OCI-LY7 (cell line): ENCODE measurements around the gene RAD51B. TPM values are rescaled to one million over a fixed set of nuclear protein-coding genes. Genes with fewer than 3 reads are reported as not detected.

Source experiments
- BruUV-seq: library from RNA; stranded (reverse); fragments of 400-500 nt; replicated peaks from 2 replicates; lab custom pipeline; 2021; lab: Mats Ljungman, UMichigan
- CTCF ChIA-PET: fragments of 300-600 bp; sonication (Branson Sonifier 250); formaldehyde crosslinking; loops from one replicate; lab custom pipeline; 2022; ENCODE audit warnings: antibody characterized with exemption; ENCODE audit not compliant: unreplicated experiment; lab: Charles Lee
- POLR2A ChIA-PET: fragments of 300-600 bp; sonication (Branson Sonifier 250); formaldehyde crosslinking; loops from one replicate; lab custom pipeline; 2022; ENCODE audit warnings: antibody characterized with exemption; lab: Charles Lee
- DNase-seq: peaks from one replicate; pipeline ENCODE4 v3.0.0-alpha.2; 2015; ENCODE audit warnings: low spot score
- H2AFZ ChIP-seq: fragments of 200-600 bp; sonication (generic), shearing (Covaris generic); 2 replicates; pipeline ENCODE4 v1.6.1; 2014; ENCODE audit warnings: mild to moderate bottlenecking, antibody characterized with exemption, low read length, moderate library complexity
- H3K27ac ChIP-seq: fragments of 200-600 bp; sonication (generic); 2 replicates; pipeline ENCODE4 v1.5.1; 2014; ENCODE audit warnings: mixed run types, low read depth, mild to moderate bottlenecking, moderate library complexity, low read length, inconsistent platforms; ENCODE audit not compliant: poor library complexity, severe bottlenecking
- H3K36me3 ChIP-seq: fragments of 200-600 bp; sonication (generic); 2 replicates; pipeline ENCODE4 v1.6.1; 2014; ENCODE audit warnings: mild to moderate bottlenecking, antibody characterized with exemption, low read length, moderate library complexity, mixed read lengths; ENCODE audit not compliant: insufficient read depth
- H3K4me1 ChIP-seq: fragments of 200-600 bp; sonication (generic); 2 replicates; pipeline ENCODE4 v1.5.1; 2014; ENCODE audit warnings: mild to moderate bottlenecking, low read length; ENCODE audit not compliant: insufficient read depth, poor library complexity, severe bottlenecking
- H3K4me2 ChIP-seq: fragments of 200-600 bp; sonication (generic); 2 replicates; pipeline ENCODE4 v1.6.1; 2014; ENCODE audit warnings: mild to moderate bottlenecking, low read length
- H3K4me3 ChIP-seq: fragments of 200-600 bp; sonication (generic); 2 replicates; pipeline ENCODE4 v1.5.1; 2014; ENCODE audit warnings: mild to moderate bottlenecking, low read depth, low read length; ENCODE audit not compliant: poor library complexity, severe bottlenecking
- H3K79me2 ChIP-seq: fragments of 200-600 bp; sonication (generic); 2 replicates; pipeline ENCODE4 v1.6.1; 2016; ENCODE audit warnings: low read depth, mild to moderate bottlenecking, low read length, moderate library complexity, mixed read lengths; ENCODE audit not compliant: insufficient read depth
- H3K9me2 ChIP-seq: fragments of 200-600 bp; sonication (generic); 2 replicates; pipeline ENCODE4 v1.6.1; 2016; ENCODE audit warnings: mild to moderate bottlenecking, low read length, mixed read lengths; ENCODE audit not compliant: insufficient read depth
- H3K9me3 ChIP-seq: fragments of 200-600 bp; sonication (generic); 2 replicates; pipeline ENCODE4 v1.6.1; 2014; ENCODE audit warnings: mild to moderate bottlenecking, mixed run types, low read length, mixed read lengths
- H4K20me1 ChIP-seq: fragments of 200-600 bp; sonication (generic); 2 replicates; pipeline ENCODE4 v1.6.1; 2014; ENCODE audit warnings: mild to moderate bottlenecking, antibody characterized with exemption, low read length, moderate library complexity, mixed read lengths; ENCODE audit not compliant: insufficient read depth
- CTCF ChIP-seq: fragments of 200-600 bp; sonication (generic); conservative IDR thresholded peaks from 2 replicates; pipeline ENCODE4 v1.5.1; 2014; ENCODE audit warnings: mild to moderate bottlenecking, antibody characterized with exemption, low read length, moderate library complexity, mixed read lengths
- EZH2phosphoT487 ChIP-seq: fragments of 200-600 bp; sonication (generic); IDR thresholded peaks from 2 replicates; pipeline ENCODE4 v1.6.1; 2018; ENCODE audit warnings: low read depth, borderline replicate concordance, mild to moderate bottlenecking, mixed run types, antibody characterized with exemption, low read length, moderate library complexity, mixed read lengths
- intact Hi-C: fragments of 100-400 bp; cut with micrococcal nuclease; formaldehyde crosslinking; loops from one replicate; pipeline ENCODE4 v1.10.0; 2022; ENCODE audit not compliant: unreplicated experiment
- total RNA-seq, 2 experiments: library from RNA; depleted of rRNA in 1 of 2; stranded (reverse); fragments of >200 nt in 1 of 2; shearing (Covaris generic) in 1 of 2; gene quantifications; 2 replicates each; pipeline ENCODE4 v1.2.3, GENCODE V29; 2014 to 2022

RAD51B gene
- total RNA-seq, 2 experiments from 2014 or later = 41.4 to 89.9 TPM

- Histone ChIP-seq H3K9me3 (no peaks in the 10 kb centered on the region), H2AFZ (peak overlapping the region; percentile 25; the same call in 1 of the 2 replicates), H3K79me2 (no peaks in the 10 kb centered on the region), H3K4me1 (peaks cover 68% of the 10 kb centered on the region), H3K36me3 (no peaks in the 10 kb centered on the region), H3K4me3 (no peak overlapping the region), H3K4me2 (peak overlapping the region; percentile 71), H3K9me2 (no peaks in the 10 kb centered on the region), H3K27ac (peak overlapping the region; percentile 81), H4K20me1 (no peaks in the 10 kb centered on the region)
- ChIA-PET POLR2A (interaction anchor here (0.6 to 4.4 kb wide), 14 partner anchors 8 to 574 kb away, joined by 3 to 58 read pairs (median 6); partner anchors contain the start of gene ZFP36L1), CTCF (no interaction called here)
- intact Hi-C loops = loop anchor here (2.0 kb wide), 1 partner anchor 41 kb away; no protein-coding TSS in a partner anchor
- TF ChIP-seq EZH2phosphoT487 (no peak), CTCF (no peak)
- DNase-seq = no peak
- BruUV-seq = no TSS peak
Measured at GRCh38 chr14:68291820-68292219, 472.2 kb downstream of the RAD51B start.

GRCh38 chr14:68292441-68293215, 473.0 kb downstream of the RAD51B start:
- TF ChIP-seq EZH2phosphoT487 (no peak), CTCF (no peak)
- Histone ChIP-seq H3K9me2 (no peaks in the 10 kb centered on the region), H4K20me1 (no peaks in the 10 kb centered on the region), H3K36me3 (no peaks in the 10 kb centered on the region), H3K79me2 (no peaks in the 10 kb centered on the region), H3K27ac (peak overlapping the region; percentile 81), H3K4me1 (peaks cover 64% of the 10 kb centered on the region), H3K9me3 (no peaks in the 10 kb centered on the region), H3K4me2 (peak overlapping the region; percentile 71), H2AFZ (peak overlapping the region; percentile 13; the same call in 1 of the 2 replicates), H3K4me3 (peak overlapping the region; percentile 31)
- ChIA-PET CTCF (interaction anchor here (0.8 kb wide), 2 partner anchors 8 to 9 kb away, joined by 3 read pairs; no protein-coding TSS in a partner anchor), POLR2A (interaction anchor here (0.5 to 4.4 kb wide), 15 partner anchors 8 to 502 kb away, joined by 3 to 58 read pairs (median 6); partner anchors contain the start of gene ZFP36L1)
- no TSS peak for BruUV-seq
- DNase-seq = no peak
- intact Hi-C loops = loop anchor here (2.0 kb wide), 1 partner anchor 42 kb away; no protein-coding TSS in a partner anchor
